ENCODE data around the gene SDR9C7.
"Not testable (repeated sequence)": the region's sequence is repeated elsewhere in the genome, so short reads cannot be mapped to it uniquely, and the experiment has no call there.

Gene SDR9C7

DNA sequence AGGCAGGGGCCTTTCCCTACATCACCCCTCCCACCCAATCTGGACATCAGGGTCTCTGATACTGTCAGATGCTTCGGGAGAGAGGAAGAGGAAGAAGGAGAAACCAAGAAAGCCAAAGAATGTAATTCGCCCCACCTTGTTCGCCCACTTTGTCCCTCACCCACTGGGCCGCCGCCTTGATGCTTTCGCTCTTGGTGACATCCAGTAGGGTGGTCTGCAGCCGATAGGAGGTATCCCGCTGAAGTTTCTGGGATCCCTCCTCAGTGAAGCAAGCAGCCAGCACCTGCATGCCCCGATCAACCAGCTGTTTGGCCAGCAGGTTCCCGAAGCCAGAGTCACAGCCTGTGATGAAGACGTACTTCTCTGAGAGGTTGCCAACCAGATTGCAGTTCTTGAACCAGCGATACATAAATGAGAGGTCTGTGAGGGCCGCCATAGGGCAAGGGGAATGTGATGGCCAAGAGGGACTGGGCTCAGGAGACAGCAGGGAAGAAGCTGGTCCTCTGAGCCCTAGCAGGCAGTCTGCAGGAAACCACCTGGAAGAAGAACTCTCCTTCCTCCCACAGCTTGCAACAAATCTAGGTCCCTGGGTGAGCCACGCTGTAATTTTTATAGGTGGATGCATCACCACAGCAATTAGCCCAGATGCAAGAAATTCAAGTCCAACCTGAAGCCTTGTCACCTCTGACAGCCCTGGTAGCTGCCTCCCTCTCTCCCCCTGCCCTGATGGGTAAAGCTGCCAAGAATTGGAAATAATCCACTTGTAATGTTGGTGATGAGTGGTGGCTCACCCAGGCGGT, at the start of gene SDR9C7:
TSS of gene SDR9C7 (minus strand) at position 583 of the 800 bp plus-strand sequence. CDS start at position 436, 147 bp downstream.
- DNase-seq (ENCODE audit: low read depth in 2 of 3, low spot score in 1 of 3) = no peak

DNA sequence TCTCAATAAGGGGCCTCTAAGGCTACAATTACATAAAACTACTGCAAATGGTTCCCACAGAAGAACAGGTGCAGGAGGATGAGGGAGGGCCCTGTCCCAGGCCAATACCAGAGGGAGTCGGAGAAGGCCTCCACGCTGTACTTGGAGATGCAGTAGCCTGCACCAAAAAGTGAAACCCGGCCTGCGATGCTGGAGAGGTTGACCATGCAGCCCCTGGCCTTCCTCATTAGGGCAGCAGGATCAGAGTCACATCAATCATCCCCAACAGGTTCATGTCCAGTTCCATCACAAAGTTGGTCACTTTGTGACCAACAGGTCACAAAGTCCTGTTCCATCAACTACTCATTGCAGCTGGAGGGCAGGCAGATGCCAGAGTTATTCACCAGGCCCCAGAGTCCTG, 49.2 kb upstream of the SDR9C7 start:
- no peak for DNase-seq (ENCODE audit: low read depth in 2 of 3, low spot score in 1 of 3)

DNA sequence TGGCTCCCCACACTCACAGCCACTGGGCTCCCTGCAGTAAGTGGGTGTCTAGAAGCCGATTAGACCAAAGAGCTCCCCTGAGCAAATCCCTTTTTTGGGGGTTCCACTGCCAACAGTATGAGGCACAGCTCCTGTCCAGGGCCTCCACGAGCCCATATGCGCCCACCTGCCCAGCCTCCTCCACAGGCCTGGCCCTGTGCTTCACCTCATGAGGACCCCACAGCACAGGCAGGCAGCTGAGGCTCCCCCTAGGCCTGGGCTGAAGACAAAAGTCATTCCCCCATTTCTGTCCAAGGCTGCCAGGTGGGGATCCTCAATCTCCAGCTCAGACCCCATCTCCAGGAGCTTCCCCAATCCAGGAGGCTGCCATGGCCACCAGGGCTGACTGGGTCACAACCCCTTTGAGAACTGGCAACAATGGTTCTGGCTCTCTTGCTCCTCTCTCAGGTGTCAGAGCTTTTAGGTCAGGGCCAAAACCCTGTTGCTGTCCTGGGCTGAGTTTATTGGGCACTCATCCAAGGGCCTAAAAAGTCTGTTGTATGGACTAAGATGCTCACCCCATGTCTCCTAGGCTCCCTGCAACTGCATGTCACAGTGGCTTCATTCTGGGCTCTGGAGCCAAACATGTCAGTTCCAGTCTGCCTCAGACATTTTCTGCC, 48.5 kb upstream of the SDR9C7 start:
- not testable (repeated sequence) for DNase-seq (ENCODE audit: low read depth in 2 of 3, low spot score in 1 of 3)

DNA sequence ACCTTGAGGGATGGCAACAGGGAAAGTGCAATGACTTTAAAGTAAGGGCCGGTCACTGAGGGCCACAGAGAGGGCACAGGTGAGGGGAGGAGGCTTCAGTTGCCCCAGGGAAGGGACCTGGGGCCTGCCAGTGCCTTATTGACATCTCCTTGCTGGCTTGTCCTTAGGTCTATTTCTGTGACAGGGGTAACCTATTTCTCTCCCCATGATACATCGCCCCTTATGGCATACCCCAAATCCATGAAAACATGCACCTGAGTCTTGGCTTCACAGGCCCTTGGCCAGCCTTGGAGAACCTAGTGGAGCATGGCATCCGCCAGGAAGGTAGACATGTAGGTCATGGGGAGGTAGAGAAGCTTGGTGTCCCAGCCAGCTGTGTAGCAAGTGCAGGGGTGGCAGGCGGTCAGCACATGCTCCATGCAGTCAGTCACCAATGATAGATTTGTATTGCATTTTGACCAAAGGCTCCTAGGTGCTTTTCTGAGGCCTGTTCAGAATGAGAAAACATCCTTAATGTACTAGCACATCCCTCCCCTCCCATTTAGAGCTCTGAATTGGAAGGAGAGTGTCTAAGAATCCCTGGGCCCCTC, 46.8 kb upstream of the SDR9C7 start:
- no peak for DNase-seq (ENCODE audit: low read depth in 2 of 3, low spot score in 1 of 3)

DNA sequence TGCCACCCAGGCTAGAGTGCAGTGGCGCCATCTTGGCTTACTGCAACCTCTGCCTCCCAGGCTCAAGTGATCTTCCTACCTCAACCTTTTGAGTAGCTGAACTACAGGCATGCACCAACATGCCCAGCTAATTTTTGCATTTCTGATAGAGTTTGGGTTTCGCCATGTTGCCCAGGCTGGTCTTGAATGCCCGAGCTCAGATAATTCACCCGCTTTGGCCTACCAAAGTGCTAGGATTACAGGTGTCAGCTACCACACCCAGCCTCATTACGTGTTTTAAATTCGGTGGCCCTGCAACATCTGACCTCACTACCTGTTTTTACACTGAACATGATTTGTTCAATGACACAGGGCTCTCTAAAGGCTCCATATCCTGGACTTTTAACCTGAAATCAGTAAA, 46.1 kb upstream of the SDR9C7 start:
- DNase-seq (ENCODE audit: low read depth in 2 of 3, low spot score in 1 of 3) = no peak

DNA sequence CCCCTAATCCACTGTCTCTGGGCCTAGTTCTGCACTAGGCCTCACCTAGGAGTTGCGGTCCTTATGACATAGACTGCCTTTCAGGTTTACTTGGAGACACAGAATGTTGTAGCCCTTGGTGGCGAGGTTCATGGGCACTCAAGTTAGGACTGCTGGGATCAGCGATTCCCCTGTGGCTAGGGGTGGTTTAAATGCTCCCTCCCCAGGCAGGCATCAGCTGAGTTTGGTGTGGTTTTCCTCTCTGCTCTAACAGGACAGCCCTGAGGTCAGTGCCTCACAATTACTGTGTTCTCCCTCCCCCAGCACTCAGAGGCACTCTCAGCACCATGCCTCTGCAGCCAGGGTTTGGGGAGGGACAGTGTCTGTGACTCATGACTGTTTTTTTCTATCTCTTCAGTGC, 45.4 kb upstream of the SDR9C7 start:
- no peak for DNase-seq (ENCODE audit: low read depth in 2 of 3, low spot score in 1 of 3)

DNA sequence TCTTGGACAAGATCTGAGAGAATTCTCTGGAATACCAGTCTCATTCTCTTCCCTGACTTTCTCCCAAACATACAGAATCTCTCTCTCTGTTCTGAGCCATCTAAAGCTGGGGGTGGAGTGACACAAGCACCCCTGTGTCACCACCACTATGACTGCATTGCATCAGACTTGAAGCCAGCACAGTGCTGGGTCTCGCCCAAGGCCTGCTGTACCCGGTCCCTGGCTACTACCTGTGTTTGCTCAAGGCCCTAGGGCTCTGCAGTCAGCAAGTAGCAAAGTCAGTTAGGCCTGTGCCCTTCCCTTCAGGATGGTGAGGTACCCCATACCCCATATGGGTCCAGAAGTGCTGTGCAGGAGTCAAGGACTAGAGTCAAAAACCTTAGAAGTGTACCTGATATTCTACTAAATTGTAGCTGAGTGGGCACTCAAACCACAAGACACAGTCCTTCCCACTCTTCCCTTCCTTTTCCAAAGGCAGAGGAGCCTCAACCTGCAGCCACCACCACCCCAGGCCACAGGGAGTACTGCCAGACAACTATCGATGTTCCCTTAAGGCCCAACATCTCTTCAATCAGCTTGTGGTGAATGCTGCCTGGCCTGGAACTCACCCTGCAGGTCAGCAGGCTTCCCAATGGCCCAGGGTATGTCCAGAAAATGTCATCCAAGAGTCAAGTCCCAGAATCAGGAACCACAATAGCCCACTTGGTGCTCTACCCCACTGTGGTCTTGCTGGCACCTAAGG, 44.4 kb upstream of the SDR9C7 start:
- DNase-seq (ENCODE audit: low read depth in 2 of 3, low spot score in 1 of 3) = no peak

DNA sequence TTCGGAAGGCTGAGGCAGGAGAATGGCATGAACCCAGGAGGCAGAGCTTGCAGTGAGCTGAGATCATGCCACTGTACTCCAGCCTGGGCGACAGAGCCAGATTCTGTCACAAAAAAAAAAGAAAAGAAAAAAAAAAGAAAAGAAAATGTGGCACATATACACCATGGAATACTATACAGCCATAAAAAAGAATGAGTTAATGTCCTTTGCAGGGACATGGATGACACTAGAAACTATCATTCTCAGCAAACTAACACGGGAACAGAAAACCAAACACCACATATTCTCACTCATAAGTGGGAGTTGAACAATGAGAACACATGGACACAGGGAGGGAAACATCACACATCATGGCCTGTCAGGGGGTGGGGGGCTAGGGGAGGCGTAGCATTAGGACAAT, 43.2 kb upstream of the SDR9C7 start:
- not testable (repeated sequence) for DNase-seq (ENCODE audit: low read depth in 2 of 3, low spot score in 1 of 3)

DNA sequence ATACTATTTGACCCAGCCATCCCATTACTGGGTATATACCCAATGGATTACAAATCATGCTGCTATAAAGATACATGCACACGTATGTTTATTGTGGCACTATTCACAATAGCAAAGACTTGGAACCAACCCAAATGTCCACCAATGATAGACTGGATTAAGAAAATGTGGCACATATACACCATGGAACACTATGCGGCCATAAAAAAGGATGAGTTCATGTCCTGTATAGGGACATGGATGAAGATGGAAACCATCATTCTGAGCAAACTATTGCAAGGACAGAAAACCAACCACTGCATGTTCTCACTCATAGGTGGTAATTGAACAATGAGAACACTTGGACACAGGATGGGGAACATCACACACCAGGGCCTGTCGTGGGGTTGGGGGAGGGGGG, 40.0 kb upstream of the SDR9C7 start:
- not testable (repeated sequence) for DNase-seq (ENCODE audit: low read depth in 2 of 3, low spot score in 1 of 3)

DNA sequence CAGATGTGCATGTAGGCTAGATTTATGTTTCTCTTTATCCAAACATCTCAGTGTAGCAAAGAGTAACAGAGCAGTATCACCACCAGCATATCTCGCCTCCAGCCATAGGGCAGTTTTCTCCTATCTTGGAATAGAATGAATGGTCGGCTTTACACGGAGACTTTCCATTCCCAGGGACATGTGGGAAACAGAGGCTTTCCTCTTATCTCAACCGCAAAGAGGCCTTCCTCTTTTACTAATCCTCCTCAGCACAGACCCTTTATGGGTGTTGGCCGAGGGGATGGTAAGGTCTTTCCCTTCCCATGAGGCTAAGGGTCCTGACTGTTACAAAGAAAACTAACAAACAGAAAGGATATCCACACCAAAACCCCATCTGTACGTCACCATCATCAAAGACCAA, 34.7 kb upstream of the SDR9C7 start:
- DNase-seq (ENCODE audit: low read depth in 2 of 3, low spot score in 1 of 3) = not testable (repeated sequence)

DNA sequence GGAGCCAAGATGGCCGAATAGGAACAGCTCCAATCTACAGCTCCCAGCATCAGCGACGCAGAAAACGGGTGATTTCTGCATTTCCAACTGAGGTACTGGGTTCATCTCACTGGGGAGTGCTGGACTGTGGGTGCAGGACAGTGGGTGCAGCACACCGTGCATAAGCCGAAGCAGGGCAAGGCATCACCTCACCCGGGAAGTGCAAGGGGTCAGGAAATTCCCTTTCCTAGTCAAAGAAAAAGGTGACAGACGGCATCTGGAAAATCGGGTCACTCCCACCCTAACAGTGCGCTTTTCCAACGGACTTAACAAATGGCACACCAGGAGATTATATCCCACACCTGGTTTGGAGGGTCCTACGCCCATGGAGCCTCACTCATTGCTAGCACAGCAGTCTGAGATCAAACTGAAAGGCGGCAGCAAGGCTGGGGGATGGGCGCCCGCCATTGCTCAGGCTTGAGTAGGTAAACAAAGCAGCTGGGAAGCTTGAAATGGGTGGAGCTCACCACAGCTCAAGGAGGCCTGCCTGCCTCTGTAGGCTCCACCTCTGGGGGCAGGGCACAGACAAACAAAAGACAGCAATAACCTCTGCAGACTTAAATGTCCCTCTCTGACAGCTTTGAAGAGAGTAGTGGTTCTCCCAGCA, 31.9 kb upstream of the SDR9C7 start:
- not testable (repeated sequence) for DNase-seq (ENCODE audit: low read depth in 2 of 3, low spot score in 1 of 3)

DNA sequence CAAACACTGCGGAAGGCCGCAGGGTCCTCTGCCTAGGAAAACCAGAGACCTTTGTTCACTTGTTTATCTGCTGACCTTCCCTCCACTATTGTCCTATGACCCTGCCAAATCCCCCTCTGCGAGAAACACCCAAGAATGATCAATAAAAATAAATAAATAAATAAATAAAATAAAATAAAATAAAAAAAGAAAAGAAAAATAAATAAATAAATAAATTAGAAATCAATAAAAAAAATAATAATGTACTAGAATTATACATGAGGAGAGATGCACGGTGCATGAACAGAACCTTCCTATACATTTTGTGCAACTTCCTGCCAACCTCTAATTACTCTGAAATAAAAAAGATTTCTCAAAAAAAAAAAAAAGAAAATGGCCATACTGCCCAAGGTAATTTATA, 30.9 kb upstream of the SDR9C7 start:
- DNase-seq (ENCODE audit: low read depth in 2 of 3, low spot score in 1 of 3) = not testable (repeated sequence)

DNA sequence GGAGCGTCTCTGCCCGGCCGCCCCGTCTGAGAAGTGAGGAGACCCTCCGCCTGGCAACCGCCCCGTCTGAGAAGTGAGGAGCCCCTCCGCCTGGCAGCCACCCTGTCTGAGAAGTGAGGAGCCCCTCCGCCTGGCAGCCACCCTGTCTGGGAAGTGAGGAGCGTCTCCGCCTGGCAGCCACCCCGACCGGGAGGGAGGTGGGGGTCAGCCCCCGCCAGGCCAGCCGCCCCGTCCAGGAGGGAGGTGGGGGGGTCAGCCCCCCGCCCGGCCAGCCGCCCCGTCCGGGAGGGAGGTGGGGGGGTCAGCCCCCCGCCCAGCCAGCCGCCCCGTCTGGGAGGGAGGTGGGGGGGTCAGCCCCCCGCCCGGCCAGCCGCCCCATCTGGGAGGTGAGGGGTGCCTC, 29.3 kb upstream of the SDR9C7 start:
- DNase-seq (ENCODE audit: low read depth in 2 of 3, low spot score in 1 of 3) = not testable (repeated sequence)

DNA sequence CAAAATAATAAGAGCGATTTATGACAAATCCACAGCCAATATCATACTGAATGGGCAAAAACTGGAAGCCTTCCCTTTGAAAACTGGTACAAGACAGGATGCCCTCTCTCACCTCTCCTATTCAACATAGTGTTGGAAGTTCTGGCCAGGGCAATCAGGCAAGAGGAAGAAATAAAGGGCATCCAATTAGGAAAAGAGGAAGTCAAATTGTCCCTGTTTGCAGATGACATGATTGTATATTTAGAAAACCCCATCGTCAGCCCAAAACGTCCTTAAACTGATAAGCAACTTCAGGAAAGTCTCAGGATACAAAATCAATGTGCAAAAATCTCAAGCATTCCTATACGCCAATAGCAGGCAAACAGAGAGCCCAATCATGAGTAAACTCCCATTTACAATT, 28.0 kb upstream of the SDR9C7 start:
- DNase-seq (ENCODE audit: low read depth in 2 of 3, low spot score in 1 of 3) = not testable (repeated sequence)

DNA sequence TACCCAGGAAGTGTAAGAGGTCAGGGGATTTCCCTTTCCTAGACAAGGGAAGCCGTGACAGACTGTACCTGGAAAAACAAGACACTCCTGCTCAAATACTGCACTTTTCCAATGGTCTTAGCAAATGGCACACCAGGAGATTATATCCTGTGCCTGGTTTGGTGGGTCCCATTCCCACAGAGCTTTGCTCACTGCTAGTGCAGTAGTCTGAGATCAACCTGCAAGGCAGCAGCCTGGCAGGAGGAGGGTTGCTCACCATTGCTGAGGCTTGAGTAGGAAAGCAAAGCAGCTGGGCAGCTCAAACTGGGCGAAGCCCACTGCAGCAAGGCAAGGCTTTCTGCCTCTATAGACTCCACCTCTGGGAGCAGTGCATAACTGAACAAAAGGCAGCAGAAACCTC, 24.2 kb upstream of the SDR9C7 start:
- no peak for DNase-seq (ENCODE audit: low read depth in 2 of 3, low spot score in 1 of 3)

DNA sequence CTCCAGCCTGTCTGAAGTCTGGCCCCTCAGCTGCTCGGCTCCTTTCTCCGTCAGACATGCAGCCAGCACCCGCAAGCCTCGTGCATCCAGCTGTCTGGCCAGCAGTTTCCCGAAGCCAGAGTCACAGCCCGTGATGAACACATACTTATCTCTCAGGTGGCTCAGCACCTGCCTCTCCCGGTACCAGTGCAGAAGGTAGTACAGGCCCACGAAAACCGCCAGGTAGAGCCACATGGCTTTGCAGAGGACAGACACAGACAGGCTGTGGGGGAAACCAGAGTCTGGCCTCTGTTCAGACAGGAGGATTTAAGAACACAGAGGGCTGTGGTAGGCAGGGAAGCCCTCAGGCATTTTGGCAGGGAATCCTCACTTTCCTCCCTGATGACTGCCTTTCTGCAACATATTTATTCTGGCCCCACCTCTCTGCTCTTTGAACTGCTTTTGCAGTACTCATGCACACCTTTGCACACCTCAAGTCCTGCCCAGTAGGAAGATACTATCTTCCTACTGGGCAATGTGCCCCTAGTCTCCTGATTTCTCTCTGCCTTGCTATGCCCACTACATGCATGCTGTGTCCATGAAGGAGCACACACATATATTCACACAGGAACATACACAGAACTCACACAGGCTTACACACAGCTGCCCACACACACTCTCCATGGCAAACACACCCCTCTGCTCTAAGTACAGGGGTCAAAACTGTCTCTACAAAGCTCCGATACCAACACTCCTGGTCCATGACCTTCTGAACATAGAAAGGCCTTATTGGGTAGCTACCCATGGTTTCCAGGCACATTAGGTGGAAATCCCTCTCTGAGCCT, 23.2 kb upstream of the SDR9C7 start, which contains the start of gene RDH16:
TSS of gene RDH16 (minus strand) at position 380 of the 824 bp plus-strand sequence. CDS start at position 234, 146 bp downstream.
- DNase-seq (ENCODE audit: low read depth in 2 of 3, low spot score in 1 of 3) = no peak

DNA sequence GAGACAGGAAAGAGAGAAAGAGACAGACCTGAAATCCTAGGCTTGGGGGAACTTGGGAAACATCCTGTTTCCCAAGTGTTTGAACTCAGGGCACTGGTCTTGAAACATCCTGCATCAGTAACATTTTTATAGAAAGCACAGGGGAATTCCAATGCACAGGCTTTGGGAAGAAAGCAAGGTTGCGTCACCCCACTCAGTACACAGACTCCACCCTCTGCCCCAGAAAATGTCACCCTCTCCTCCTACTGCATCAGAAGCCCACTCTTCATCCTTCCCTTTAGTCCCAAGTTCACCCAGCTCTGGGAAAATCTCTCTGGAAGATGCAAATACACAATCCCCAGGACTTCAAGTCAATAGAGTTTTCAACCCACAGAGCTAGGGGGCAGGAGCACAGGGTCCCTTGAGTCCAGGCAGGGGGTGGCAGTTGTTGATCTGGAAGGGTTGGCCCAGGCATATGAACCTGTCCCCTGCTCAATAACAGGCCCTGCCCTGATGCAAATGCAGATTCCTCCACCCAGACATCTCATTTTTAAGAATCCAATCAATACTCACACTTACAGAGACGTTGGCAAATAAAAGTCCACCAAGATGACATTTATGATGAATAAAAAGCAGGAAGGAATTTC, 21.5 kb upstream of the SDR9C7 start:
- no peak for DNase-seq (ENCODE audit: low read depth in 2 of 3, low spot score in 1 of 3)

DNA sequence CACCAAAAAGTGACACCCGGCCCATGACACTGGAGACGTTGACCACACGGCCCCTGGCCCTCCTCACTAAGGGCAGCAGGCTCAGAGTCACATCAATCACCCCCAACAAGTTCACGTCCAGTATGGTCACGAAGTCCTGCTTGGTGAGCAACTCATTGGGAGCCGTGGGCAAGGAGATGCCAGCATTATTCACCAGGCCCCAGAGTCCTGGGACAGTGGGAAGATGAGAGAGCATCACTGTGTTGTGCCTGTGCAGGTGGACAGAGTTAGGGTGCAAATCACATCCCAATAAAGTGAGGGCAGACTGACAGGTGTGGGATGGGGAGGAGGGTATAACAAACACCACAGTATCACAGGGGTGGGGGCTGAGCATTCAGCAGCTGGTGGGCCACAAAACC, 20.7 kb upstream of the SDR9C7 start:
- no peak for DNase-seq (ENCODE audit: low read depth in 2 of 3, low spot score in 1 of 3)

All from stimulated activated CD4-positive, alpha-beta T cell treated with anti-CD3 and anti-CD28 coated beads, Interleukin-12 subunit alpha, Interleukin-12 subunit beta, amount 100 ng/mL, for 48 hours (primary cell).